ENCODE data around the gene DMD. TPM values are rescaled to one million over a fixed set of nuclear protein-coding genes. Genes with fewer than 3 reads are reported as not detected.

DMD gene
- total RNA-seq, 1 donor from 2014 or later = 5.1 TPM

GRCh38 chrX:31091819-31092218, 2119.5 kb downstream of the DMD start:
- no peak for ATAC-seq

- ATAC-seq = no peak
These were observed 2136.8 kb downstream of the DMD start for GRCh38 chrX:31074522-31074921.

GRCh38 chrX:31071725-31072124, 2139.6 kb downstream of the DMD start, which contains the start of gene FTHL17:
TSS of gene FTHL17 (minus strand) at chrX:31072041. CDS start at chrX:31071953, 88 bp downstream.
- ATAC-seq = no peak

GRCh38 chrX:31071262-31071661, 2140.1 kb downstream of the DMD start:
- ATAC-seq = no peak

GRCh38 chrX:31070057-31070468, 2141.3 kb downstream of the DMD start:
- peak; percentile 45 for ATAC-seq

Measured in esophagus mucosa (tissue), 1 donor.